Activated gamma-delta T cell treated with anti-CD3 and anti-CD28 coated beads, Interleukin-2, amount 50 U/mL, for 16 hours (primary cell): ENCODE measurements around the gene DNHD1.
A peak's percentile ranks its signal among the peaks of the same experiment; 100 is the strongest.

Experiments used
- DNase-seq: peaks from one replicate; pipeline ENCODE4 v3.0.0-alpha.2; 2020; ENCODE audit warnings: low read depth

DNHD1 gene, protein sequence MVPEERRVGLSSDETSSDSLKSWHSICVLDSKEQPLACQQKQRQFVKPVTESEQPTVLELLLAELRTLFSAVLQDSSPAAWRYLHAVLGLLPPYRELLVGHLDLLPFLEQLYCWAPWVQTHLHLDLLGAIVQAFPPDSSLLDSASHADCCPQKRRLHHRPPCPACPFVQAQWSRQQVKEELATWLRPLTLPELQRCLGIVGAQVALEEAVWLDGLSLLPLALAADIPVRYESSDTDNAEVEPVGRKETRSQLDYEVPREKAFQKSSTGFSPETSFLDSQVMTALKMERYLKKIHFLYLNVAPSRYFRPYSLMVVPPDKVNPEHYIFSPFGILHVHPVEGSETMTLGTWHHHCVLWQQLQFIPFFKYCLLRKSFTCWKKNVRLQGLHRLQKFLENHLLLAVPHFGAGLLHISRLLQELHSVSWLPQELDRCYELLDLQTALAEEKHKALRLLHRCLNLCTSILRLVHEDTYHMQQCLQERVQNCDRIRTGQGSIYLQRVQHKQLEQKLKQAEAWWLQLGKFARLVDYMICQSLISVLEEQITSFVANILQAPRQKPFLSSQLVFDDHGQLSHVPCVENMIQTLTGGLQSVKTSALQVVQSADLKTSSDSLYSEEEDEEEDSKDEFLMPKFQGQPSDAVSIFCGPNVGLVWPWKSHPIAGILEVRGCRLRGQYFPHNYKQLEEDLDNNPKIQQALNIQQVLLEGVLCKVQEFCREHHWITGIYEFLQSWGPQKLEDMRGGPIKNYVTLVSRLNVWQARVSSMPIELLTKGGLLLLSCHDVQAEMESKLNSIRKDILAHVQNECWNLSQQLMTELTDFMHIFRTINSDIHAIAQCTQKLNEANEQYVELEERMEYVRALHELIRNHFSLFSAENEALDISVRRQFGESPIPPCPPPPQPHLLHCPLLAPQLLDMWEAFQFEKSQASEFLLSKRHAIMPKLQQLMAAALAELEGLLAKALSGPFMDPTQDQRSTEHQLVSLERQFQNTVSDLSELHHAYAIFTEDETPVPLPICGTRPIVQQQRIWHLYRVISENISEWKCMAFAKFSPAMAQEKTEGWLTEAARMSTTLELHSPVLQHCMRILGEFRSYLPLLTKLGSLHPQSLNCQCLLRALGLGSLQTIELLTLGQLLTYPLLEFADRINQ (N-terminal part only)

DNA sequence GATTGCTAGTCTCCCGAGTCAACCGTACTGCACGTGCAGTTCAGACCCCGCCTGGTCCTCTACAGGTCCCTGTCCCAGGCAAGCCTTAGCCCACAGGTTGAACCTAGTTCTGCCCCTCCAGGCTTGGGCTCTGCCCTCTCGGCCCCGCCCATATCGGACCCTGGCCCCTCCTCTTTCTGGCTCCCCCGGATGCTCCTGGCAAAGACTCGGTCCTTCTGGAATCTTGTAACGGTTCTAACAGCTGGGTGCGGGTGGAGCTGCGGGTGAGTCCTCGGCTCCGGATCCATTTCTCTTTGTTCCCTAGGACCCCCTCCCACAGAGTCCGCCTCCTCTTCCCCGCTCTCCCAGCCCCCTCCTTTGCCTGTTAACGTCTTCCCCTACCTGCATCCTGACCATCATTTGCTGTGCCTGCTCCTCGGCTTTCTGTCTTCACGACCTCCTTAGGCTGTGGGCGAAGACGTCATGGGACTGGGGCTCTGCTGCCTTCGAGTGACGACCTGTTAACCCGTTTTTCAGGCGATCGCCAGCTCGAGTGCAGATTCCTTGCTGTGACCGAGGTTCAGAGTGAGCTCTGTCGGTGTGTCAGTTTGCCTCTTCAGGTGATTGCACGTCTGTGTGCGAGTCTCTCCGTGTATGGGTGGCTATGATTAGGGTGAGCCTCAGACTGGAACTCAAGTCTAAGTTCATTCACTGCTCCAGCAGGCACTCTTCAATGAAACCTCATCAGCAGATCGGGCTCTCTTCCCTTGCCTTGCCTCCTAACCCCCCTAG, at the start of gene DNHD1:
DNHD1 (plus strand) TSS at position 212 of the 771 bp plus-strand sequence. CDS start 936 bp downstream, outside the sequence.
- DNase-seq, result no peak

DNA sequence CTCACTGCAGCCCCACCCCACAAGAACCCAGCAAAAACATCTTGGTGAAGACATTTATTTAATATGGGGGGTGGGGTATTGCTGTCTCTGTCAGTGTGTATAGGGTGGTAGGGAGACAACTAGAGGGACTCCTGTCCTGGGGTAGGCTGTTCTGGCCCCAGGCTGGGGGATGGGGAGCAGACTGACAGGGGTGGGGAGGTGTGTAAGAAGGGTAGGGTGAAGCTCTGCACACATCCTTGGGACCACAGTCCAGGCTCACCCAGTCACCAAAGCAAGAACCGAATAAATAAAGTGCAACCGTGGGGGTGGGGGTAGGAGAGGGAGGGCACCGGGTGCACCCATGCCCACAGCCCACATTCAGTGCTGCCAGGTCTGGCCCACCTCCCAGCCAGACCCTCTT, 48.5 kb upstream of the DNHD1 start:
- no peak for DNase-seq

DNA sequence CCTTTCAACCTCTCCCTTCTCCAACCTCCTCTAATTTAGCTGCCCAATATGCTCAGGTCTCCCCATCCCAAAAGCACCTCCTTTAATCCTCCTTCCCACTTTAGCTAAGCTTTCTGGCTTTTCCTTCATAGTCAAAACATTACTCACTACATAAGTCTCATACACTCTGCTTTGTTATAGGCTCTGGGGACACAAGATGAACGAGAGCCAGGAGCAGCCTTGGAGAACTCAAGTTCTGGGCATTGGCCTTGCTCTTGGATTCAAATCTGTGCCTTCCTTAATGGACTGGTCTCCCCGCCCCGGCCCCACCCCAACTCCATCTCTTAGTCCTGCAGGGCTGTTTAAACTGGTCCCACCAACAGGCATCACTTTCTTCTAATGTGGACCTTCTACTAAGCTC, 44.9 kb upstream of the DNHD1 start:
- DNase-seq, result no peak

DNA sequence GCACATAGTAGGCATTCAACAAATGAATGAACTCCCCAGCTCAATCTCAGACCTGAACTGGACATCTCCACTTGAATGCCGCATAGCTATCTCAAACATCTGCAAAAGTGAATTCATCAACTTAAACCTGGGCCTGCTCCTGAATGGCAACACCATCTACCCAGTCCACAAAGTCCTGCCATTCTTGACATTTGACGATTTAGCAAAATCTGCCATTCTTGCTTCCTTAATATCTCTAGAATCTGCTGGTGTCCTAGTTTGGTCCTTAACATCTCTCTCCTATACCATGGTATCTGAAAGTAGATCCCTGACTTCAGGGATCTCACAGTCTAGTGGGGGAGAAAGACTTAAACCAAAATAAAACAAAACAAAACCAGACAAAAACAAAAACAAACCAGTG, 43.9 kb upstream of the DNHD1 start:
- DNase-seq, result no peak

DNA sequence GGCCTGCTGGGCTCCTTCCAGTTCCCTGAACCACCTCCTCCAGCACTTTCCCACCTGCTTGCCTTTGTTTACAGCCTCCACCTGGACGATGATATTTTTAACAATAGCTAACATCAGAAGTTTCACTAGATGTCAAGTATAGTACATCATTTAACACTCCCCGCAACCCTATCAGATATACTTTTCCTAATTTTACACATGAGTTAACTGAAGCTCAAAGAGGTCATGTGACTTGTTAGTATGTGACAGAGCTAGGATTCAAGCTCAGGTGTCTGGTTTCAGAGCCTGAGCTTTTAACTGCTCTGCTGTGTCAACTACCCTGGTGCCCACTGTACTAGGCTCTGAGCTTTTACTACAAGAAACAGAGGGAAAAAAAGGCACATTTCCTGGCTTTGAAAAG, 42.0 kb upstream of the DNHD1 start:
- no peak for DNase-seq

DNA sequence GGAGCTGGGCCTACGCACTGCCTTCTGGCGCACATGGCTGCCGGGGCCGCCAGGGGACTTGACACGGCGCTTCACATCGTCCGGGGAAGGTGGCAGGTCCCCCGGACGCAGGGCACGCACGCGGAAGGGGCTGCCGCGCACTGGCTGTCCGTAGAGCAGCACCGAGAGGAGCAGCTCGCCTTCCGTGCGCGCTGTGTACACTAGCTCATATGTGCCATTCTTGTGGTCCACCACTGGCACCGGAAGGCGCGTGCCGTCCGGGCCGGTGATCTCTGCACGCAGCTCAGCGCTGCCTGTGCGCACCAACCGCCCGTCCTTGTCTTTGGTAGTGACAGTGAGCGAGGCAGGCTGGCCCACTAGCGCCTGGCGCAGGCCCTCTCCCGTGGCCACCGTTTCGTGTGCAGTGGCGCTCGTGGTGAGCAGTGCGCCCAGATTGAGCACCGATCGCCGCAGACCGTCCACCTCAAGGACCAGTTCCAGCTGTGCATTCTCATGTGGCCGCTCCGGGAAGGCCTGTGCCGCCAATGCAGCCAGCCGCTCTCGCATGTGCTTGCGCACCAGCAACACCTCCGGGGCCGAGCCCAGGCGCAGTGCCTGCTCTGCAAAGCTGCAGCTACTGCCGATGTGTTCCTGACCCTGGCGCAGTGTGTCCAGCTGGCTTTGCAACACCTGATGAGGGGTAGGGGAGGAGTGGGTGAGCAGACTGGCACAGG, 40.6 kb upstream of the DNHD1 start:
- no peak for DNase-seq

DNA sequence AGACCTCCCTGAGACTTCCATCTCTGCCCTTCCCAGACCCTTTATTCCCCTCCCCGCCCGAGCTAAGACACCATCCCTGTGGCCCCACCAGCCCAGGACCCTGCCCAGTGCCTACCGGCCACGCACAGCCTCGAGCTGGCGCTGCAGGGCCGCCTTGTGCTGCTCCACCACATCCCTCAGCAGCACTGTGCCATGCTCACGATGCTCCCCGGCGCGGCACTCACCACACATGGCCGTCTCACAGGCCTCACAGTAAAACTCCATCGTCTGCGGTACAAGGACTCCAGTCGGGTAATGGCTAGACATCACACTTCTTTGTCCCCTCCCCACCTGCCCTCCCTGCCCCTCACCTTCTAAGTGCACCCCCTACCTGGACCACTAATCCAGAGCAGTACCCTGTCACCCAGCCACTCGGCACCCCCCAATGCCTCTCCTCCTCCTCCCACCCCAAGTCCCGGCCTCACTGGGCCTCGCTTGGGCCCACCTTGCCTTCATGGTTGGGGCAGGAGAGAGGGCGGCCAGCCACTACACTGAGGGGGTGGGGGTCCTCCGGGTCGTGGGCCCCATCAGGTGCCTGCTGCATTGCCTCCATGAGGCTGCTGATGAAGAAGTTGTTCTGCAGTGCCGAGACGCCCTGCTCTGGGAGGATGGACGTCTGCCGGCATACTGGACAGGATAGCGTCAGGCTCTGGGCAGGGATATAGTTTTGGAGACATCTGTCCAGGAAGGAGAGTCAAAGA, 39.3 kb upstream of the DNHD1 start:
- DNase-seq, result no peak

DNA sequence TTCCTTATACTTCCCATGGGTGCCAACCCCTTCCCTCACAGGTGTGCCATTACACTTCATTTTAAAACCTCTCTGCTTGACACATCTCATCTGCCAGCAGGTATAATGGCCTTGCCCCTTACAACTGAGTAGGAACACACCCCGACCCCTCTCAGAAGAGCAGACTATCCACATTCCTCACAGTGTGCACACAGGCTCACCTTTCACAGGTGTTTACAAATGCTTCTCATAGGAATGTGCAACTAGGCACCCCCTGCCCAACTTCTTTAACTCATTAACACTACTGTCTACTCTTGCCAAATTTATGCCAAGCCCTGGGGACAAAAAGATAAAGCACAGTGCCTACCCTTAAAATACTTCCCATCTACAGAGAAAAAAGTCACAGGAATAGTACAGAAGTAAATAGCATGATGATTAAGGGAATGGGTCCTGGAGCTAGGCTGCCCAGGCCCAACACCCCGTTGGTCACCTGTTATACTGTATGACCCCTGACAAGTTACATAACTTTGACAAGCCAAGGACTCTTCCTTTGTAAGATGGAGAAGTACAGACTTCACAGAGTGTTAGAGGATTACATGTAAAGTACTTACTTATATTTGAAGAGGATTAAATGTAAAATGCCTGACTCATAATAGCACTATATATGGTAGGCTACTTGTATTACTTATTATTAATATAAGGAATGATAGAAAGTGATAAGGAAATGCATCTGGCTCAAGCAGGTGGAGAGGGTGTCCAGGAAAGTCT, 38.6 kb upstream of the DNHD1 start:
- no peak for DNase-seq

DNA sequence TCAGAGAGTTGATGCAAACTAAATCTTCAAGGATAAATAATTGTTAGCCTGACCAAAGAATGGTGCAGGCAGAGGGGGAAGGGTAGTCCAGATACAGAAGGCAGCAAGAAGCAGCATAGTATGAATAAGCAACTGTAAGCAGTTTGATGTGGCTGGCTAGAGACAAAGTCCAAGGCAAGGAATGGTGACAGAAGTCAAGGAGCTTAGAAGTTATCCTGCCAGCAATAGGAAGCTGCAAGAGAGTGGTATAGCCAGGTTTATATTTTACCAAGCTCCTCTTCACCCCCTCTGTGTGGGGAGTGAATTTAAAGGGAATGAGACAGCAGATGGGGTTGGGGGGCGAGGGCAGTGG, 38.0 kb upstream of the DNHD1 start:
- DNase-seq, result no peak

DNA sequence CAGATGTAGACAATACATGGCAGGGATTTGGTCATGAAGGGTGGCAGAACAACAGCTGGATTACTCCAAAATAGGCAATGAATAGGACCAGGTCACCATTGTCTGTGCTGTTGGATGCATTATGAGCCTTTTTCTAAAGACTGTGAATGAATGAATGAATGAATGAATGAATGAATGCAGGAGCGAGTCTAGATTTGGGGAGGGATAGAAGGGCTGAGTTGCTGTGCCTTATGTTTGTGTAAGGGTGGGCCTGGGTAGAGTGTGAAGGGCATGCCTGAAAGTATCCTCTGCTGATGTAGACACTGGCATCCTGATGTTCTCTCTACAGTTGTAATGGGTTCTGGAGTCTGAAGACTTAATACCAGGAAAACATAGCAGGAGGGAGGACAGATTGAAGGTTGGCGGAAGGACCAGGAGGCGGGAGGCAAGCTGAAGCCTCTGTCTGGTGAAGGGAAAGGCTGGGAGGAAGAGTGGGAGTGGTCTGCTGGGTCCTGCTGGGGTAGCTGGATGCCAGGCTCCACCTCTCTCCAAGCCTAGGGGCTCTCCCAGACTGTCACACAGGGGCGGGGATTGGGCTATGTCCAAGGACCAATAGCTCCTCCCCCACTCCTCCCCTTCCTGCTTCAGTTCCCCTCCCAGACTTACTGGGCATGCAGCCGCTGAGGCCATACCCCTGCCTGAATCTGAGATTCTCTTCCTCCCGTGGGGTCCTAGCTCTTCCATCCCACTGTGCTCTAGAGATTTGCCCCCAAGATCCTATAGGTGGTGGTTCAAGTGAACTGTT, 28.2 kb upstream of the DNHD1 start:
- DNase-seq, result no peak

DNA sequence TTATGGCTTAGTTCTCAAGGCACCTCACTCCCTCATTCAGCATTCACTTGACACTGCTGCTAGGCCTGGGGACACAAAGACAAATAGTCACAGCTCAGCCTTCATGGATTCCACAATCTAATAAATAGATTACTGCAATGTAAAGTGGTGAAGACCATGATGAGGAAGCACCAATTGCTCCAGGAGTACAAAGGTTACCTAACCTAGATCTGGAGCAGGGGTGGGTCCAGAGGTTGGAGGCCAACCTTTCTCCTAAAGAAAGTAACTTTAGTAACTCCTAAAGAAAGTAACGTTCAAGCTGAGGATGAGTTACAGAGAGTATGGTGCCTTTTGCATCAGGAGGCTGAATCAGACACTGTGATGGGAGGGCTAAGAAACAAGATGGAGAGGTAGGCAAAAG, 27.5 kb upstream of the DNHD1 start:
- DNase-seq, result no peak

DNA sequence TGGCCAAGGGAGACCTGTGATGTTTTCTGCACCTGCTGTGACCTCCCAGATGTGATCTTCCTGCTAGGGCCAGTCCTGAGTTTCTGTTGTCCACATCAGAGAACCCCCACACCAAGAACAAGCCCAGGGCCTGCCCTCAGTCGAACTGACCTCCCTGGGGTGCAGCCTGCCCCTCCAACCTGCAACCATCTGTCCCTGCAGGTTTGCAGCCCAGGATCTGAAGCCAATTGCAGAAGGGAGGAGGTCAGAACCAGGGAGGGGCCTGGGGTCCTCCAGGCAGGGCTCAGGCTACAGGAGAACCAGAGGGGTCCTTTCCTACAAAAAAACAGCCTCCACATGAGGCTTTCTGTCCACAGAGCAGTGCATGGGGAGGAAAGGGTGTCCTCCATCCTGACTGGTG, 24.1 kb upstream of the DNHD1 start:
- no peak for DNase-seq

DNA sequence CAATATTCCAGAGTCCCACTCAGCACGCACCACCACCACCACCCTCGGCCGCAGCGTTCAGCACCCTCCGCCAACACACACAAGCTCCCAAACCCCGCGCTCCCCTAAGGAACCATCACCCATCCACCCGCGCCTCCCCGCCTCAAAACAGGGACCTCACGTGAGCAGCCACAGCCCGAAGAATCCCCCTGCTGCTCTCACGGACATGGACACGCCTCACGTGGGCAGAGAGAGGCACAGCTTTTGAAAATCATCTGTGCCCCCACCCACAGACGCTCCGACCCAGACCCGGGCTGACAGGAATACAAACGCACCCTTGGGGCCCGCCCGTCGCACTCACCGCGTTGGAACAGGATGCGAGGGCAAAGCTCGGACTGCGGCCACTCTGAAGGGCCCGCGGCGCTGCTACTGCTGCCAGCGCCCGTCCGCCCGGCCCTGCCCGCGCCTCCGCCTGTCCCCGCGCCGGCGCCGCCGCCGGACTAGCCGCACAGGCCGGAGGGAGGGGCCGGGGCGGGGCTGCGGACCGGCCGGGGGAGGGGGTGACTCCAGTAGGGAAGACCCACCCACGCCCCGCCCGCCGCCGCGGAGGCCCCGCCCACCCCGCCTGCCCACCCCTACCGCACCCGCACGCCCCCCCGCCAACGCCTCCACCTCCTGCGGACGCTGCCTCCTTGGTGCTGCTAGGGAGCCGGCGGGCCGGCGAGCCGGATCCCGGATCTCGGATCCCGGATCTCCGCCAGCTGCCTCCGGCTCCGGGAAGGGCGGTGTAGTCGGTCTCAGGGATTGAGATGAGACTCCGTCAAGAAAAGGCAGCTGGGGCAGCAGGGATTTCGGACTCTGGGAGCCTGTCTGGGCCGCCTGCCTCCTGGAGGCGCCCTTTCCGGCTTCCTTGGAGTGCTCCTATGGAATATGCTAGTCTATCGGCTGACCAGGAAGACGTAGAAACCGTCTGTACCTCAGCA, 23.3 kb upstream of the DNHD1 start, which contains the start of gene TRIM3:
TRIM3 (minus strand) TSS at position 491 of the 962 bp plus-strand sequence. CDS start 8,246 bp downstream, outside the sequence.
- DNase-seq, result peak; percentile 59

DNA sequence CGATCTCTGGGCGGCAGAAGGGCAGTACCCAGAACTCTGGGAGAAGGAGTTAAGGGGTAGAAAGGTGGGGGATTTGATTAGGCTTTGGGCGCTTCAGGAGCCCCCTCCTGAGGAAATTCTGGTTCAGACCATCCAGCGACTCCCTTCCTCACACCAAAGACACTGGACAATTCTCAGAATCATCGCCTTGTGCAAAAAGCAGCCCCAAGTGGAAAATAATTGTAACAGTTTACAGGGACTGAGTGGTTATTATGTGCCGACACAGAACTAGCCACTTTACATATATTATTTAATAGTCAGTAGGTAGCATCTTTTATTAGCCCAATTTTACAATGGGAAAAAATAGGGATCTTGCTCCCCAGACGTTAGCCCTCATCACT, 22.7 kb upstream of the DNHD1 start:
- DNase-seq, result no peak

DNA sequence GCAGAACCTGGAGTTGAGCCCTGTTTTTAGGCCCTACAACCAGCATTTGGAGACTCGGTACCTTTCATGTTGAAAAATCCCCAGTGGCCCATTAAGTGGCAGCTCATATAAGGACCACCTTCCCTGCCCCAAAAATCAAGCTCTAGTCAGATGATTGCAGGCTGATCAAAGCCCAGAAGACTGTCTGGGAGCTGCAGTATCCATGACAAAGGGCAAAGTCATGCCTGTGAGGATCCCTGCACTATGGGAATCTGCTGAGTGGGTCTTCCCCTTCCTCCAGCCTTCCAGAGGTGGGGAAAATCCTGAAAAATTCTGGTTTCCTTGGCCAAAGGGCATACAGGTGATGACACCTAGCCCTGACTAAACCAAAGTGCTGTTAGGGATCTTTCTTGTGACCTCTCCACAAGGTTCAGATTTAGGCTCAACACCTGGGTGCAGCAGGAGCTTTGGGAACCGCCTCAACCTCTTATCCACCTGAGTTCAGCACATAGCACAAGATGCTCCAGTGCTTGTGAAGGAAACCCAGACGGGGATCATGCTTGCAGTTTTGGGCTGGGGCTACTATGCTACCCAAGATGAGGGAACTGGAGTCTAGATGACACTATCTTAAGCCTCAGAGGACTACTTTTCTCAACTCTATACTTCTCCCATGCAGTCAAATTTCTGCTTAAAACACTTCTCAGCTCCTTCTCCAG, 22.1 kb upstream of the DNHD1 start:
- DNase-seq, result no peak

DNA sequence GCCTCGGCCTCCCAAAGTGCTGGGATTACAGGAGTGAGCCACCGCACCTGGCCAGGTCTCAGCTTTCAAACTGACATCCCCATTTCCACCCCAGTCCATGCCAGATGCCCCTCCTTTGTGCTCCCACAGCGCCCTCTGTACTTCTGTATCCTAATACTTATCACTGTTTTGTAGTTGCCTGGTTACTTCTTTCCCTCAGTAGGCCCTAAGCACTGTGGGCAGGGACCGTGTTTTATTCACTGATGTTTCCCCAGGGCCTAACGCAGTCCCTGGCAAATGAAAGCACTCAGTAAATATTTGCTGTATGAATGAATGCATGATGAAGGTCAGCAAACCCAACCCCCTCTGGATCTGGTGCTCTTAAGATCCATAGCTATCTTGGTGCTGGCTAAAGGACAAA, 21.1 kb upstream of the DNHD1 start:
- no peak for DNase-seq

DNA sequence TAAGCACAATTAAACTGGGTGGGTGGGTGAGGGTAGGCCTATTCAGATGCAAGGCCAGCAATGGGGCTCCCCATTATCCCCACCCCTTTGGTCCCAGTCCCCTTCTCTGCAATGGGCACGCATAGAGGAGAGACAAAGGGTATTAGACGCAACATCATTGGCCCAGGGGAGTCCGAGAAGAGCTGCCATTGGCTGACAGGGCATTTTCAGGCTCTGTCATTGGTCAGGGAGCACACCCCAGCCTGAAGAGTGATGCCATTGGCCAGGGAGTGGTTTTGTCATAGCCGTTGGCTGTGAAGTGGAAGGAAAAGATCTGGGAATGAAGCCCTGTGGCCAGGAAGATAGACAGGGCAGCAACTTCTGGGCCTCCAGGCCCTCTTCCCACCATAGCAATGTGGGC, 20.5 kb upstream of the DNHD1 start:
- DNase-seq, result no peak
